ENCODE data around the gene ESYT2.

Gene ESYT2

GRCh38 chr7:158760445-158760764 lies 68.9 kb downstream of the ESYT2 start:
- DNase-seq, result no peak

- DNase-seq, result no peak
Measured at GRCh38 chr7:158759749-158760444, 69.4 kb downstream of the ESYT2 start.

GRCh38 chr7:158759245-158759614 lies 70.1 kb downstream of the ESYT2 start:
- DNase-seq, result no peak

- no peak for DNase-seq
Measured at GRCh38 chr7:158758586-158759244, 70.6 kb downstream of the ESYT2 start.

GRCh38 chr7:158757404-158757989 lies 71.8 kb downstream of the ESYT2 start:
- no peak for DNase-seq

- no peak for DNase-seq
Measured at GRCh38 chr7:158754746-158755444, 74.4 kb downstream of the ESYT2 start.

GRCh38 chr7:158753900-158754299 lies 75.4 kb downstream of the ESYT2 start:
- DNase-seq, result no peak

- DNase-seq, result no peak
Measured at GRCh38 chr7:158751751-158752150, 77.6 kb downstream of the ESYT2 start.

- DNase-seq, result no peak
Measured at GRCh38 chr7:158751199-158751598, 78.1 kb downstream of the ESYT2 start.

- no peak for DNase-seq
Measured at GRCh38 chr7:158750702-158751101, 78.6 kb downstream of the ESYT2 start.

- DNase-seq, result no peak
Measured at GRCh38 chr7:158749396-158749795, 79.9 kb downstream of the ESYT2 start.

GRCh38 chr7:158748335-158748734 lies 81.0 kb downstream of the ESYT2 start:
- DNase-seq, result no peak

GRCh38 chr7:158747408-158747807 lies 81.9 kb downstream of the ESYT2 start:
- DNase-seq, result no peak

- DNase-seq, result no peak
Measured at GRCh38 chr7:158746957-158747356, 82.4 kb downstream of the ESYT2 start.

- no peak for DNase-seq
Measured at GRCh38 chr7:158745057-158745715, 84.1 kb downstream of the ESYT2 start.

GRCh38 chr7:158744070-158744469 lies 85.2 kb downstream of the ESYT2 start:
- no peak for DNase-seq

GRCh38 chr7:158743219-158743618 lies 86.1 kb downstream of the ESYT2 start:
- DNase-seq, result no peak

- no peak for DNase-seq
Measured at GRCh38 chr7:158742065-158742821, 87.1 kb downstream of the ESYT2 start.

GRCh38 chr7:158741294-158741666 lies 88.0 kb downstream of the ESYT2 start:
- DNase-seq, result no peak

- DNase-seq, result no peak
Measured at GRCh38 chr7:158740657-158741293, 88.5 kb downstream of the ESYT2 start.

- DNase-seq, result no peak
Measured at GRCh38 chr7:158740013-158740656, 89.2 kb downstream of the ESYT2 start.

GRCh38 chr7:158738841-158739240 lies 90.5 kb downstream of the ESYT2 start:
- DNase-seq, result no peak

Measured in NCI-H1105 treated with DMSO at 0.1 percent for 48 hours (cell line).